Lower leg skin (tissue), 4 donors: ENCODE measurements around the gene FIGN. TPM values are rescaled to one million over a fixed set of nuclear protein-coding genes. Genes with fewer than 3 reads are reported as not detected.

ENCODE experiments used
- DNase-seq, 2 donors: peaks; one replicate each; pipeline ENCODE4 v3.0.0-alpha.2; 2019; ENCODE audit warnings: low spot score in 2 of 2
- H3K4me3 ChIP-seq: fragments of 200-600 bp; sonication (generic); 2 replicates; pipeline ENCODE4 v1.5.1; 2017; ENCODE audit warnings: mild to moderate bottlenecking, low read depth; ENCODE audit not compliant: poor library complexity, severe bottlenecking
- CTCF ChIP-seq, 3 donors: fragments of 450-650 bp; IDR thresholded peaks; one replicate each; pipeline ENCODE4 v1.5.1; 2016; ENCODE audit warnings: antibody characterized with exemption in 3 of 3, mild to moderate bottlenecking in 3 of 3, moderate library complexity in 2 of 3
- POLR2A ChIP-seq, 2 donors: fragments of 450-650 bp; IDR thresholded peaks; one replicate each; pipeline ENCODE4 v1.6.1; 2016 to 2017; ENCODE audit warnings: antibody characterized with exemption in 2 of 2, mild to moderate bottlenecking in 1 of 2, moderate library complexity in 1 of 2
- WGBS, 2 donors: methylation state at CpG; one replicate each; pipeline ENCODE4 v1.1.5; 2018; 5-methylcytosine and 5-hydroxymethylcytosine counted together
- intact Hi-C: fragments of 100-400 bp; cut with DNase I; formaldehyde crosslinking; loops from one replicate; pipeline ENCODE4 v1.15.0; 2023; ENCODE audit warnings: low total_unique reads
- total RNA-seq, 4 donors: library from RNA; depleted of rRNA; stranded (reverse); fragments of >200 nt; gene quantifications; one replicate each; pipeline ENCODE4 v1.1.0, GENCODE V29; 2016

Gene FIGN
- total RNA-seq, 4 donors from 2014 or later, result 0.88 to 1.8 (median 1.1) TPM

GRCh38 chr2:163717993-163718680 lies 17.7 kb downstream of the FIGN start:
- WGBS, 2 donors, result 63 to 68% methylated on average over 2 of the region's 2 CpGs
- intact Hi-C loops, result no loop called here
- H3K4me3 ChIP-seq, result no peak overlapping the region
- no peak for TF ChIP-seq CTCF (IDR thresholded peaks at IDR 0.05)
- no peak for TF ChIP-seq POLR2A (IDR thresholded peaks at IDR 0.05)
- DNase-seq, result no peak

- 53 to 64% methylated on average over 5 of the region's 5 CpGs for WGBS, 2 donors
- no peak for TF ChIP-seq CTCF (IDR thresholded peaks at IDR 0.05)
- TF ChIP-seq POLR2A (IDR thresholded peaks at IDR 0.05), result no peak
- H3K4me3 ChIP-seq, result no peak overlapping the region
- DNase-seq, result no peak
- intact Hi-C loops, result no loop called here
Measured at GRCh38 chr2:163717515-163717914, 18.3 kb downstream of the FIGN start.

- no peak overlapping the region for H3K4me3 ChIP-seq
- TF ChIP-seq POLR2A (IDR thresholded peaks at IDR 0.05), result no peak
- TF ChIP-seq CTCF (IDR thresholded peaks at IDR 0.05), result no peak
- DNase-seq, result no peak
- intact Hi-C loops, result no loop called here
- 79 to 80% methylated on average over 2 of the region's 2 CpGs for WGBS, 2 donors
Measured at GRCh38 chr2:163716101-163716500, 19.7 kb downstream of the FIGN start.

GRCh38 chr2:163715668-163716067 lies 20.1 kb downstream of the FIGN start:
- 89% methylated on average over 1 of the region's 1 CpG for WGBS, 2 donors
- DNase-seq, result no peak
- intact Hi-C loops, result no loop called here
- no peak overlapping the region for H3K4me3 ChIP-seq
- TF ChIP-seq CTCF (IDR thresholded peaks at IDR 0.05) (no peak), POLR2A (IDR thresholded peaks at IDR 0.05) (no peak)

- no peak for DNase-seq
- H3K4me3 ChIP-seq, result no peak overlapping the region
- intact Hi-C loops, result no loop called here
- no peak for TF ChIP-seq CTCF (IDR thresholded peaks at IDR 0.05)
- no peak for TF ChIP-seq POLR2A (IDR thresholded peaks at IDR 0.05)
- WGBS, 2 donors, result 82 to 90% methylated on average over 8 of the region's 8 CpGs
Measured at GRCh38 chr2:163715199-163715598, 20.6 kb downstream of the FIGN start.
